HEK293T (cell line): ENCODE results near the gene H6PD.

ENCODE experiments used
- CTCF ChIA-PET: fragments of 350-600 bp; formaldehyde crosslinking; extraction: SDS; loops from one replicate; lab custom pipeline; 2021; ENCODE audit warnings: antibody characterized with exemption, inconsistent platforms; lab: Yijun Ruan, JAX
- POLR2A ChIA-PET: fragments of 350-600 bp; formaldehyde crosslinking; extraction: SDS; loops from one replicate; lab custom pipeline; 2020; ENCODE audit warnings: antibody characterized with exemption, inconsistent platforms; lab: Yijun Ruan, JAX
- DNase-seq: peaks from one replicate; pipeline ENCODE4 v3.0.0; 2012; ENCODE audit warnings: mixed read lengths; ENCODE audit errors: extremely low spot score
- ARNT ChIP-seq: fragments of 450-650 bp; IDR thresholded peaks from 2 replicates; pipeline ENCODE4 v1.6.1; 2017; ENCODE audit warnings: mild to moderate bottlenecking
- BHLHE40 ChIP-seq: fragments of 450-650 bp; IDR thresholded peaks from 2 replicates; pipeline ENCODE4 v1.6.1; 2016; ENCODE audit warnings: mild to moderate bottlenecking, moderate library complexity, borderline replicate concordance
- CTBP1 ChIP-seq: fragments of 450-650 bp; IDR thresholded peaks from 2 replicates; pipeline ENCODE4 v1.6.1; 2016; ENCODE audit warnings: borderline replicate concordance
- ELF4 ChIP-seq: fragments of 450-650 bp; IDR thresholded peaks from 2 replicates; pipeline ENCODE4 v1.6.1; 2017; ENCODE audit warnings: antibody characterized with exemption
- FOXA1 ChIP-seq: fragments of 450-650 bp; IDR thresholded peaks from 2 replicates; pipeline ENCODE4 v1.6.1; 2016; ENCODE audit warnings: mild to moderate bottlenecking
- FOXK2 ChIP-seq: fragments of 450-650 bp; IDR thresholded peaks from 2 replicates; pipeline ENCODE4 v1.6.1; 2016; ENCODE audit warnings: mild to moderate bottlenecking
- FOXM1 ChIP-seq: fragments of 450-650 bp; IDR thresholded peaks from 2 replicates; pipeline ENCODE4 v1.6.1; 2017; ENCODE audit warnings: mild to moderate bottlenecking, borderline replicate concordance
- HDGF ChIP-seq: fragments of 450-650 bp; IDR thresholded peaks from 2 replicates; pipeline ENCODE4 v1.6.1; 2017; ENCODE audit warnings: antibody characterized with exemption, borderline replicate concordance
- L3MBTL2 ChIP-seq: fragments of 450-650 bp; conservative IDR thresholded peaks from 2 replicates; pipeline ENCODE4 v1.6.1; 2016; ENCODE audit warnings: mild to moderate bottlenecking
- LEF1 ChIP-seq: fragments of 450-650 bp; IDR thresholded peaks from 2 replicates; pipeline ENCODE4 v1.6.1; 2017; ENCODE audit warnings: mild to moderate bottlenecking, borderline replicate concordance
- NFRKB ChIP-seq: fragments of 450-650 bp; IDR thresholded peaks from 2 replicates; pipeline ENCODE4 v1.6.1; 2016; ENCODE audit warnings: mild to moderate bottlenecking, moderate library complexity
- PKNOX1 ChIP-seq: fragments of 450-650 bp; IDR thresholded peaks from 2 replicates; pipeline ENCODE4 v1.6.1; 2016
- SP1 ChIP-seq: fragments of 450-650 bp; IDR thresholded peaks from 2 replicates; pipeline ENCODE4 v1.6.1; 2017
- SUZ12 ChIP-seq: fragments of 450-650 bp; IDR thresholded peaks from 2 replicates; pipeline ENCODE4 v1.6.1; 2016; ENCODE audit warnings: mild to moderate bottlenecking
- TARDBP ChIP-seq: fragments of 450-650 bp; IDR thresholded peaks from 2 replicates; pipeline ENCODE4 v1.6.1; 2016
- ZNF384 ChIP-seq: fragments of 450-650 bp; IDR thresholded peaks from 2 replicates; pipeline ENCODE4 v1.6.1; 2016

H6PD gene

DNA sequence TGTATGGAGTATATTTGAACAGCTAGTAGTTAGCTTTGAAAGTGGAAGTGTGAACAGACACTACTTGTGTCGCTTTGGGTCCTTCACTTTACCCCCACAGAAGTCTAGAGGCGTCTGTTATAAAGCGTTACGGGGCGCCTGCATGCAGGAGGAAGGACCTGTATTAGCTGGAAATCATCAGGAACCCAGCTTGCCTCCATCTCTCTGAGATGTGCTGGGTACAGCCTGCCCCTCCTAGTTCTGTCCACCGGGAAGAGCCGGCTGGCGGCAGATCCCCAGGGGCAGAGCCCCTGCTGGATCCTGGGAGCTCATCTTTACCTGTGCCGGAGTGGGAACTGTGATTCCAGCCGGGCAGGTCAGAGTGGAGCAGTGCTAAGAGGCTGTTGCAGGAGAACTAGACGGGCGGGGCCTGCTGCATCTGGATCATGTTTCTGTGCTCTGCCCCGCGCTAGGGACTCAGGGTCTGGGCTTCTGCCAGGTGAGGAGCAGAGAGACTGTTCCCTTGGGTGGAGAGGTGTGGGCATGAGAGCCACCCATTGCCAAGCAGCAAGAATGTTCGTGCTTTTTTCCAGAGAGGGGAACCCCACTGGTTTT, 35.8 kb downstream of the H6PD start:
- ChIA-PET CTCF (interaction anchor here (1.0 kb wide), 1 partner anchor 222 kb away, joined by 4 read pairs; no protein-coding TSS in a partner anchor), POLR2A (no interaction called here)
- TF ChIP-seq TARDBP (no peak), NFRKB (no peak), ZNF384 (no peak), CTBP1 (no peak), SUZ12 (no peak), L3MBTL2 (no peak), ARNT (no peak), HDGF (no peak), FOXM1 (no peak), FOXK2 (no peak), BHLHE40 (no peak)
- peak; percentile 29 for DNase-seq

GRCh38 chr1:9271283-9271682, 36.7 kb downstream of the H6PD start:
- no peak for DNase-seq
- TF ChIP-seq FOXA1 (no peak), L3MBTL2 (no peak), ZNF384 (no peak), PKNOX1 (no peak), FOXM1 (no peak)
- ChIA-PET CTCF (no interaction called here), POLR2A (no interaction called here)

- ChIA-PET POLR2A (no interaction called here), CTCF (no interaction called here)
- no peak for TF ChIP-seq ARNT
- TF ChIP-seq L3MBTL2 = no peak
- no peak for TF ChIP-seq SUZ12
- no peak for TF ChIP-seq HDGF
- no peak for TF ChIP-seq TARDBP
- TF ChIP-seq FOXA1 = no peak
- no peak for TF ChIP-seq PKNOX1
- TF ChIP-seq FOXK2 = no peak
- TF ChIP-seq BHLHE40 = no peak
- TF ChIP-seq NFRKB = no peak
- no peak for TF ChIP-seq FOXM1
- TF ChIP-seq CTBP1 = no peak
- TF ChIP-seq ELF4 = no peak
- no peak for TF ChIP-seq SP1
- no peak for TF ChIP-seq ZNF384
- TF ChIP-seq LEF1 = no peak
- no peak for DNase-seq
These were observed 37.5 kb downstream of the H6PD start for GRCh38 chr1:9271861-9272595.

DNA sequence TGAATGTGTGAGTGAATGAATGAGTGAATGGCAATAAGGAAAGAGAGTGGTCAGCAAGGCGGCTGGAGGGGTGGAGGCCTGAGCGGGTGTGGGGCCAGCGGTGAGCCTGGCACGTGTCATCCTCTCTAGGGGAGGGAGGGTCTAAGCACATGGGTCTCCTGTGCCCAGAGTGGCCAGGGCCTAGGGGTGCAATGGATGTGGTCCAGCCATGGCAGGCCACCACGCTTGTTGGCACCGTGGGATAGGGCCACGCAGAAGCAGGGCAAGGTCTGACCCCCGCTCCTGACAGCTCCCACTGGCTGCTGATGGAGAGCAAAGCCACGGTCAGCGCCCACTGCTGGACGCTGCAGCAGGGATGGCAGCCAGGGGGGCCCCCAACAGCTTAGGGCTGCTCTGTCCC, 38.6 kb downstream of the H6PD start:
- no peak for DNase-seq
- ChIA-PET CTCF (no interaction called here), POLR2A (no interaction called here)
- TF ChIP-seq FOXK2 (no peak), SP1 (no peak), LEF1 (no peak), ELF4 (no peak), BHLHE40 (no peak), PKNOX1 (no peak), CTBP1 (no peak), TARDBP (no peak), NFRKB (no peak), ZNF384 (no peak), FOXM1 (no peak), FOXA1 (no peak), L3MBTL2 (no peak), ARNT (no peak), SUZ12 (no peak)

DNA sequence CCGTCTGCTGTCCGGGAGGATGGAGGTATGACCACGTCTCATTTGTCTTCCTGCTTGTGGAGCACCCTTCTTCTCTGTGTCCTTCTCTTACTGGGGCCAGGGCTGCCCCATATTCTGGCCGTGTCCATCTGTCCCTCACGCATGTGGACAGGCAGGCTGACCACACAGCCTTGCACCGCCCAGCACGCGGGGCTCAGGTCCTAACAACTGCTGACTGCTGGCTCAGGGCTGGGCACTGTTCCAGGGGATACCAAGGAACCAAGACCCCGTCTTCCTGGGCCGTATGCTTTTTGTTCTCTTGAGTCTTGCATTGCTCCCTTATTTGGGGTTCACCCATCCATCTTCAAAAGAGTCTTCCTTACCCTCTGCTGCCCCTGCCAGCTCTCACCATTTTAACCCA, 40.6 kb downstream of the H6PD start:
- ChIA-PET POLR2A (no interaction called here), CTCF (interaction anchor here (0.5 to 1.5 kb wide), 3 partner anchors 14 to 181 kb away, joined by 3 to 6 read pairs (median 3); no protein-coding TSS in a partner anchor)

More for the DNA sequence above, 40.6 kb downstream of the H6PD start:
- TF ChIP-seq SP1 = no peak
- TF ChIP-seq FOXM1 = no peak
- no peak for TF ChIP-seq CTBP1
- no peak for TF ChIP-seq ELF4
- no peak for TF ChIP-seq LEF1
- TF ChIP-seq NFRKB = no peak
- no peak for TF ChIP-seq PKNOX1
- TF ChIP-seq BHLHE40 = no peak
- TF ChIP-seq FOXA1 = no peak
- TF ChIP-seq TARDBP = no peak
- no peak for TF ChIP-seq ARNT
- no peak for TF ChIP-seq HDGF
- no peak for TF ChIP-seq SUZ12
- no peak for TF ChIP-seq L3MBTL2
- TF ChIP-seq ZNF384 = no peak
- TF ChIP-seq FOXK2 = no peak
- no peak for DNase-seq
